HUDEP-2 (cell line): ENCODE results near the gene GTF2IRD1.
"Not testable (repeated sequence)": the region's sequence is repeated elsewhere in the genome, so short reads cannot be mapped to it uniquely, and the experiment has no call there.

Experiments
- DNase-seq, 76 experiments: peaks; one replicate each; lab custom pipeline; 2025; ENCODE audit not compliant: unreplicated experiment in 76 of 76; lab: John Stamatoyannopoulos, UW

The GTF2IRD1 gene

DNA sequence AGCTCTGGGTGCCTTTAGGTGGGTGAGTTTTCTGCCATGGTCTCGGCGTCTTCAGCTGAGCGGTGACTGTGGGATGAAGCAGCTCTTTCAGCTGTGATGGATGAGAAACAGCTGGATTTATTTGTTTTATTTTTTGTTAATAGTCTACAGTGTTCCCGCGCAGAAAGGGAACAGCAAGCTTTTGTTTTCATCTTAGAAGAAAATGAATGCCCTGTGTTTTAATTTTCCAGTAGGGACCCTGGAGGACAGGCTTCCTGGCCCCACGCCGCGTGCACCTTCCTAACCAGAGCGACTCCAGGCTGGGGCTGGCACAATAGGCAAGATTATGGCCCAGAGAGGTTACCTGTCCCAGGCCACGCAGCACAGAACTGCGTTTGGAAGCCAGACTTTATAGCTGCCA lies 57.6 kb downstream of the GTF2IRD1 start:
- no peak for DNase-seq

DNA sequence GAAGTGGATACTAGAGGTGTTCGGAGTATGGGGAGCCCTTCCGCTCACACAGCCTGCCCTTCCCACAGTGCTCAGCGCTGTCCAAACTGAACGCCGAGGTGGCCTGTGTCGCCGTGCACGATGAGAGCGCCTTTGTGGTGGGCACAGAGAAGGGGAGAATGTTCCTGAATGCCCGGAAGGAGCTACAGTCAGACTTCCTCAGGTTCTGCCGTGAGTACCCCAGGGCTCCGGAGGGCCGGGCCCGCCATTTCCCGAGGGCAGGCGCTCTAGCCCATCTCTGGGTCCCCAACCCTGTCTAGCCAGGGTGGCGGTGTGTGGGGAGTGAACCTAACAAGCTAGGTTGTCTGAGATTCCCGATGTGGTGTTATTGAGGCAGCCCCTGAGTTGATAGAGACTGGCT lies 59.1 kb downstream of the GTF2IRD1 start:
- DNase-seq, result no peak

DNA sequence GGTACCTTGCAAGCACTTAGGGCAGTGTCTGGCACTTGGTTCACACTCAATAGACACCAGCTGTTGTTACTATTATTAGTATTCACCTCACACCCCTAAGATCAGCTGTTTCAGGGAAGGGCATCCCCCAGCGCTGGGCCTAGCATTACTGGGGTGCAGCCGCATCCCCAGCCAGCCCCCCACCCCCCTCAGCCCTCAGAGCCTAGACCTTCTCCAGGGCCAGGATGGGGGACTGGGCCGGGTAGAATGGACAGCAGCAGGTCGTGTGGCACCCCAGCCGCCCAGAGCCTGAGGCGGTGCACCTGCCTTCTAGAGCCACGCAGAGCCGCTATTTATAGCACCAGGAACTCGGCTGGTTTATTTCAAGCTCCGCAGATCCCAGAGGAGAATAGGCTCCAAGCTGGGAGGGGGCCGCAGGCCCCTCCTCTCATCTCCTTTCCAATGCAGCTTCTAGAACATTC lies 60.5 kb downstream of the GTF2IRD1 start:
- no peak for DNase-seq

DNA sequence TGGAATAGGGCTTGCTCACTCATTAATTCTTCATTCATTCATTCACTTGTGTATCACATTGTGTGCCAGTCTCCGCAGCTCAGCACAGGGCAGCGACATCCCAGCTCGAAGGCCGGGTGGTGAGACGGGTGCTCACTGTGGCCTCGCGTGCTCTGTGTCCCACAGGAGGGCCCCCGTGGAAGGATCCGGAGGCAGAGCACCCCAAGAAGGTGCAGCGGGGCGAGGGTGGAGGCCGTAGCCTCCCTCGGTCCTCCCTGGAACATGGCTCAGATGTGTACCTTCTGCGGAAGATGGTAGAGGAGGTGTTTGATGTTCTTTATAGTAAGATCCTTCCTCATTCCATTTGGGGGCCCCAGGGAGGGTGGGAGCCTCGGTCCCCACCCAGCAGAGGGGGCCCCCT lies 61.6 kb downstream of the GTF2IRD1 start:
- no peak for DNase-seq

DNA sequence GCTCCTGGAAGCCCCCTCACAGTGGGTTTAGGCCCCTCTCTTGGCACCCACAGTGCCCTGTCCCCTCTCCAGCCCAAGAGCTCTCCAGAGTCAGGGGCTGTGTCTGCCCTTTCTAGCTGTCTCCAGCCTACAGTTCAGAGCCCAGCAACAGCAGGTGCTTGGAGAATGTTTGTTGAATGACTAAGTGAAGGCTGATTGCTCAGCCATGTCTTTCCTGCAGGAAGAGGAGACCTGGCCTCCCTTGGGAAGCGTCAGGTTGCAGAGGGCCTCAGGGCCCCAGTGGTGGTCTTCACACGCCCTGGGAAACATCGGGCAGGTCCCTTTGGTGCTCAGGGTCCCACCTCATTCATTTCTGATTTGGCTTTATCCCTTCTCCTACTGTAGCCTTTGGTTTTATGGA lies 62.5 kb downstream of the GTF2IRD1 start:
- no peak for DNase-seq

DNA sequence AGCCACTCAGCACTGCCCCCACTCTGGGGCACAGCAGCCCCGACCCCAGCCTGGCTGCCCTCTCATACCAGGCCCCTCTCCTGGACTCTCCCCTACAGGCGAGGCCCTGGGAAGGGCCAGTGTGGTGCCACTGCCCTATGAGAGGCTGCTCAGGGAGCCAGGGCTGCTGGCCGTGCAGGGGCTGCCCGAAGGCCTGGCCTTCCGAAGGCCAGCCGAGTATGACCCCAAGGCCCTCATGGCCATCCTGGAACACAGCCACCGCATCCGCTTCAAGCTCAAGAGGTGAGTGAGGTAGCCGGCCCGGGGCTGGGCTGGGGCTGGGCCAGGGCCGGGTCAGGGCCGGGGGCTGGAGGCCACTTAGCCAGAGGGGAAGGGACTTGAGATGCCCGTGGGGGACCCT lies 64.3 kb downstream of the GTF2IRD1 start:
- DNase-seq, result no peak

DNA sequence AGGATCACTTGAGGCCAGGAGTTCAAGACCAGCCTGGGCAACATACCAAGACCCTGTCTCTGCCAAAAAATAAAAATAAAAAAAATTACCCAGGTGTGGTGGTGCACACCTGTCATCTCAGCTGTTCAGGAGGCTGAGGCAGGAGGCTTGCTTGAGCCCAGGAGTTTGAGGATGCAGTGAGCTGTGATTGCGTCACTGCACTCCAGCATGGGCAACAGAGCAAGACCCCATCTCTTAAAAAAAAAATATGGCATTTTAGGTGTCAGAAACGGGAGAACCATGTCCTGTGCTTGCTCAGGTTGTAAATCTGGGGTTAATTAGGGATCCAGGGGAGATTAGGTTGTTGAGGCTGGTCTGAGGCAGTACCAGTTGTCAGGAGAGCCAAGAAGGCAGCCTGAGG lies 64.9 kb downstream of the GTF2IRD1 start:
- no peak for DNase-seq

DNA sequence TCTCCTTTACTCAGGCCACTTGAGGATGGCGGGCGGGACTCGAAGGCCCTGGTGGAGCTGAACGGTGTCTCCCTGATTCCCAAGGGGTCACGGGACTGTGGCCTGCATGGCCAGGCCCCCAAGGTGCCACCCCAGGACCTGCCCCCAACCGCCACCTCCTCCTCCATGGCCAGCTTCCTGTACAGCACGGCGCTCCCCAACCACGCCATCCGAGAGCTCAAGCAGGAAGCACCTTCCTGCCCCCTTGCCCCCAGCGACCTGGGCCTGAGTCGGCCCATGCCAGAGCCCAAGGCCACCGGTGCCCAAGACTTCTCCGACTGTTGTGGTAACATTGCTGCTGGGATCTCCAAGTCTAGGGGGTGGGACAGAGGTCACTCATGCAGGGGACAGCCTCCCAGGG lies 65.7 kb downstream of the GTF2IRD1 start:
- no peak for DNase-seq

DNA sequence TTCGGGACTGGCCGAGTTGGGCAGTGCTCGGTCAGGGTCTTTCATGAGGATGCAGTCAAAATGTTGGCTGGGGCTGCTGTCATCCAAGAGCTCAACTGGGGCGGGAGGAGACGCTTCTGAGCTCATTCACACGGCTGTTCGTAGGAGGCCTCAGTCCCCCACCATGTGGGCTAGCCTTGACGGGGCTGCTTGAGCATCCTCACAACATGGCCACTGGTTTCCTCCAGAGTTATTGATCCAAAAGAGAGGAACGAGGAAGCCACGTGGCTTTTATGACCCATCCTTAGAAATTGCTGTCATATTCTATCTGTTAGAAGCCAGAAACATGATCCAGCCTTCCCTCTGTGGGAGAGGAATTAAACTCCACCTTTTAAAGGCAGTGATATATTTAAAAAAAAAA lies 68.1 kb downstream of the GTF2IRD1 start:
- DNase-seq, result no peak

DNA sequence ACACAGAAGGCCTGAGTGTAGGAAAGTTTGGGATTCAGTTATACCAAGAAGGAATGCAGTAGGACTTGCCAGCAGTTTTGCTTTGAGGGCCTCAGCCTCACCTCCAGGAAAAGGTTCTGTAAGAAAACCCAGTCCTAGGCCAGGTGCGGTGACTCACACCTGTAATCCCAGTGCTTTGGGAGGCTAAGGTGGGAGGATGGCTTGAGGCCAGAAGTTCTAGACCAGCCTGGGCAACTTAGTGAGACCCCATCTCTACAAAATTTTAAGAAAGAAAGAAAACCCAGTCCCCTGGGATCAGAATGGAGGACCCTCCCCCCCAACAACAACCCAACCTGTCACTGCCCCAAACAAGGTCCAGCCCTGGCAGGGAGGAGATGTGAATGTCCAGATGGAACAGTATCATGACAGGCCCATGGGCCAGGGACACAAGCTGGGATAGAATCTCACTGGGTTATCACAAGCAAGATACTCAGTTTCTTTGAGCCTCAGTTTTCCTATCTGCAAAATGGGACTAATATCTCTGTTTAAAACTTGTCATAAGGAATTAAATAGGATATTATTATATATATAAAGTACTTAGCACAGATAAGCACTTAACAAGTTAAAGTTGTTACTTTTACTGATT lies 68.7 kb downstream of the GTF2IRD1 start:
- DNase-seq, result no peak

DNA sequence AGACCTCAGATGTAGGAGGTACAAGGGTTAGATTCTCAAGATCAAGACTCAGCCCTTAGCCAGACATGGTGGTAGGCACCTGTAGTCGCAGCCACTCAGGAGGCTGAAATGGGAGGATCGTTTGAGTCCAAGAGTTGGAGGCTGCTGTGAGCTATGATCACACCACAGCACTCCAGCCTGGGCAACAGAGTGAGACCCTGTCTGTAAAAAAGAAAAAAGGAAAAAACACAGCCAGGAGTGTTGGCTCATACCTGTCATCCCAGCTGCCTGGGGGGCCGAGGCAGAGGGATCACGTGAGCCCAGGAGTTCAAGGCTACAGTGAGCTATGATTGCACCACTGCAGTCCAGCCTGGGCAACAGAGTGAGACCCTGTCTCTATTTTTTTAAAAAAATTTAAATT lies 69.3 kb downstream of the GTF2IRD1 start:
- DNase-seq, result no peak

DNA sequence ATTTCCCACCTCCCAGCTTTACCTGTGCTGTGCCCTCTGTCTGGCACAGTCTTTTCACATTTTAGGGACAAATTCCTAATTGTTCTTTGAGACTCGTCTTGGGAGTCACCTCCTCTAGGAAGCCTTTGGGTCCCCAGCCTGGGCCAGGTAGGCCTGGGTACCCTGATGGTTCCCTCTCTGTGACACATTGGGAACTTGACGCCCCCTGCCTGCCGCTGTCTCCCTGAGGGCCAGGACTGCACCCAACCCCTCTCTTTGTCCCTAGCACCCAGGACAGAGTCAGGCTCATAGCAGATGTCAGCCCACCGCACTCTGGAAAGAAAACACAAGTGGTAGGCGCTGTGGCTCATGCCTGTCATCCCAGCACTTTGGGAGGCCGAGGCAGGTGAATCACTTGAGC lies 71.4 kb downstream of the GTF2IRD1 start:
- DNase-seq, result no peak

DNA sequence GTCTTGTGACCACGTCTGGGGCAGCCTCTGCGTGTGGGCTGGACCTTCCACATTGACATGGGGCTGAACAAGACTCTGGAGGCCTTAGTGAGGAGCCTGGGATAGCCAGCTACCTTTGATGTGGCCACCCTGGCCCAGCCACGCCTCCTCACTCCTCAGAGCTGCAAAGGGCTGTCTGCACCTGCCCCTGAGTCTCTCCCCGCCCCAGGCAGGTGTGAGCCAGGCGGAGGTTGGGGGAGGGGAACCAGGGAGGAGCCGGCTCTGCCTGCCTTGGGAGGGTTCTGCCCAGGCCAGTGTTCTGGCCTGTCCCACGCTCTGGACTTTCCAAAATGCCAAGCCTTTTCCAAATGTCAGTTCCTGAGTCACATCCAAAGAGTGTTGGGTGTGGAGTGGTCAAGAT lies 72.2 kb downstream of the GTF2IRD1 start:
- DNase-seq, result no peak

DNA sequence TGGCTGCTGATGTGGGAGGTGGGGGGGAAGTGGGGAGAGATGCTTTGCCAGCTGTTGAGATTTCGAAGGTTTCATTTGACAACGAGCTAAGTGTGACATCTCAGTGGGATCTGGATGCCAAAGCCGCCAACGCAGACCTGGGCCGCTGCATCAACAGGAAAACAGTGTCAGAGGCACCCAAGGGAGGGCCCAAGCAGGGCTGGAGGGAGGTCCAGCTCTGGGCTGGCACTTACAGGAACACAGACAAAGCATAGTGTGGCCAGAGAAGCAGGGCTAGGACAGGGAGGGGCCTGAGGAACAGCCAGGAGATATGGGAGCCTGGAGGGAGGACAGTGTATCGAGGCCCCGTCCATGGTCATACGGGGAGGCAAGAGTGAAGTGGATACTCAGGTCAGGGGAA lies 73.1 kb downstream of the GTF2IRD1 start:
- no peak for DNase-seq

DNA sequence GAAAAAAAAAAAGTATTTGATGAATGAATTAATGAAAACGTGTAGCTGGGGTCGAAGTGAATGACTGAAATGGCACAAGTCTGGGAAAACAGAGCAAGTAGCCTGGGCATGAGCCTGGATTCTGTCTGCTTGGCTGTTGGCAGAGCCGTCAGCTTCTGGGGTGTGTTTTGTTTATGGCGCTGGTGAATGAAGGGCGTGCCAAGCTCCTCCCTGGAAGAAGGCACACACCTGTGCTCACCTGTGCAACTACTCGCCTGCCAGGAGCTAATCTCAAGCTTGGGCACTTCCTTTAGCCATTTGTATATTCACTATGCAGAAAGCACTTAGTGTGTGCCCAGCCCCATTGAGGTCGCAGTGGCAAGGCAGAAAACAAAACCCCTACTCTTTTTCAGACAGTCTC lies 74.1 kb downstream of the GTF2IRD1 start:
- no peak for DNase-seq

DNA sequence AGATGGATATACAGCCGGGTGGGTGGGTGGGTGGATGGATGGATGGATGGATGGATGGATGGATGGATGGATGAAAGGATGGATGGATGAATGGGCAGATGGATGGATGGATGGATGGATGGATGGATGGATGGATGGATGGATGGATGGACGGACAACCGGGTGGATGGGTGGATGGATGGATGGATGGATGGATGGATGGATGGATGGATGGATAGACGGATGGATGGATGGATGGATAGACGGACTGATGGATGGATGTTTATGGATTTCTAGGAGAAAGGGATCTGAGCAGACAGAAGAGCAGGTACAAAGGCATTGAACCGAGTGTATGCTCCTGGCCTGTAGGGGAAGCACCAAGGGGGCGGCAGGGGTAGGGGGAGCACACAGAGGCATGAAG lies 75.1 kb downstream of the GTF2IRD1 start:
- not testable (repeated sequence) for DNase-seq

DNA sequence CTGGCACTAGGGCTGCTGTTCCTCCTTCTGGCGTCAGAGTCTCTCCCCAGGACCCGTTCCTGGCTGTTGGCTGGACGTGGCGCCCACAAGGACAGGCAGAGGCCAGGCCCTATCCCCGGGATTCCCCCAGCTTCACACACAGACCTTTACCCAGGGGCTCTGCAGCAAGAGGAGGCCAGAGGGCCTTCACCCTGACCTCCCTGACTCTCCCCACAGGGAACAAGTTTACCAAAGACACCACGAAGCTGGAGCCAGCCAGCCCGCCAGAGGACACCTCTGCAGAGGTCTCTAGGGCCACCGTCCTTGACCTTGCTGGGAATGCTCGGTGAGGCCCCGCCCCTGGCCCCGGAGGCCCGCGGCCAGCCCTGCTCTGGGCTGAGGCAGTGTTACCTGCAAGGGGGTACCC lies 82.2 kb downstream of the GTF2IRD1 start:
- DNase-seq, result no peak

DNA sequence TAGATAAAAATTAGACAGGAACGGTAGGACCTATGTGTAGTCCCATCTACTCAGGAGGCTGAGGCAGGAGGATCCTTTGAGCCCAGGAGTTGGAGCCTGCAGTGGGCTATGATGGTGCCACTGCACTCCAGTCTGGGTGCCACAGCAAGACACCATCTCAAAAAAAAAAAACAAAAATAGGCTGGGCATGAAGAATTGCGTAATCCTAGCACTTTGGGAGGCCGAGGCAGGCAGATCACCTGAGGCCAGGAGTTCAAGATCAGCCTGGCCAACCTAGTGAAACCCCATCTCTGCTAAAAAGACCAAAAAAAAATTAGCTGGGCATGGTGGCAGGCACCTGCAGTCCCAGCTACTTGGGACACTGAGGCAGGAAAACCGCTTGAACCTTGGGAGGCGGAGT lies 88.2 kb downstream of the GTF2IRD1 start:
- DNase-seq, result not testable (repeated sequence)

DNA sequence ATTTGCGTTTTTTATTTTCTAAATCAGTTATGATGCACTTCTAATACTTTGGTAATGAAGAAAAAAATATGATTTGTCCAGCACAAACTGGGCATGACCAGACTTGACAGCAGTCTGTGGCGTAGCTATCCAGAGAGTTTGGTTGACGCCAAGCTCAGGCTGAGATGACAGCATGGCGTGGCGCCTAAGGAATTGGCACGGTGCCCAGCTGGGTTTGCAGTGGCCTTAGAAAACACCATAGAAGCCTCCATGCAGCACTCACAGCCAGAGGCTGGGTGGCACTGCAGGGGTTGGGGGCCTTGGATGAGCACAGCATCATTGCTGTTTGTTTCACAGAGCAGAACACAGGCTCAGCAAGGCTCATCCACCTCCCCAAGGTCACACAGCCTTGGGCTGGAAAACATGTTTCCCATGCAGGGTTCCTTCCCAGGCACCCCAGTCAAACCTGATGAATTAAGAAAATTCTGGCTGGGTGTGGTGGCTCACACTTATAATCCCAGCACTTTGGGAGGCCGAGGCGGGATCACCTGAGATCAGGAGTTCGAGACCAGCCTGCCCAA lies 88.9 kb downstream of the GTF2IRD1 start:
- peak in 29 of 76 experiments; percentile 3 to 45 (median 14) for DNase-seq

DNA sequence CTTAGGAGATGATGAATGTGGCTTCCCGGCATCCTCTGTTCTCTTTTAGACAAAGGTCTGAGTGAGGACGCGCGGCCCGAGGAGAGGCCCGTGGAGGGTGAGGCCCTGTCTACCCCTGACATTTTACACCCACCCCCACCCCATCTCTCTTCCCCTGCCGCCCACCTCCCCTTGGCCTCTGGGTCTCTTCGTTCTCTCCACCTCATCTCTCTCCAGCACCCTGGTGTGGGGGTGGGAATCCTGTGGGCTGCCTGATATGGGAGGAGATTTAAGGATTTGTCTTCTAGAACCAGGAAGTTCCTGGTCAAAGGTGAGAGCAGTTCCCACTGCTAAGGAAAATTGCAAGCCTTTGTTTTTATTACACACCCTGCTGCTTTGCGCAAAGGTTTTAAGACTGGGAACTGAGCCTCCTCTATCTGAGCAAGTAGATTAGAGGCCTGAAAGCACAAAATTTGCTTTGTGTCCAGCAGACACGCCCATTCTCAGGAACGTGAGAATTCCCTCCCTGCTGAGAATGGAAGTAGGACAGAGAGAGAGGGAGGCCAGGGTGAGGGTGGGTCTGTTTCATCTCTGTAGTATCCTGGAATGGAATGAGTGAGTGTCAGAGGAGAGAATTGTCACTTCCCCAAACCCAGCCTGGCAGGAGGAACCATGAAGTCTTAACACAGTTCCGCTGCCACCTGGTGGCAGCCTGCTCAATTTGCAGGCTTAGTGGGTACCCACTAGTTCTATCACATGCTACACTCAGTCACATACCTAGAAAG lies 91.2 kb downstream of the GTF2IRD1 start:
- peak in 48 of 76 experiments; percentile 3 to 66 (median 27) for DNase-seq

DNA sequence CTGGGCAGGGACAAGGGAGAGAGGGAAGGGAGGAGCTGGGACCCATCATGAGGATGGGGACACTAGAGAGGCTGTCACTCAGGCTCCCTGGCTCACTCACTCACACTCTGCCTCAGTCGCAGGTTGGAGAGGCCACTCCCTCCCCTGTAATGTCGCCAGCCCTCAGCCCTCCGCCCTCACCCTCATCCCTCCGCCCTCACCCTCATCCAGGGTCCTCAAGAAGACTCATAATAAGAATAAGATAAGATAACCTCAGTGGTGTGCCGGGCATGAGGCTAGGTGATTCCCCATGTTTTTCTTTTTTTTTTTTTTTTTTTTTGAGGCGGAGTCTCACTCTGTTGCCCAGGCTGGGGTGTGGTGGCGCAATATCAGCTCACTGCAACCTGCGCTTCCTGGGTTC lies 92.2 kb downstream of the GTF2IRD1 start:
- peak in 3 of 76 experiments; percentile 3 to 27 (median 11) for DNase-seq

DNA sequence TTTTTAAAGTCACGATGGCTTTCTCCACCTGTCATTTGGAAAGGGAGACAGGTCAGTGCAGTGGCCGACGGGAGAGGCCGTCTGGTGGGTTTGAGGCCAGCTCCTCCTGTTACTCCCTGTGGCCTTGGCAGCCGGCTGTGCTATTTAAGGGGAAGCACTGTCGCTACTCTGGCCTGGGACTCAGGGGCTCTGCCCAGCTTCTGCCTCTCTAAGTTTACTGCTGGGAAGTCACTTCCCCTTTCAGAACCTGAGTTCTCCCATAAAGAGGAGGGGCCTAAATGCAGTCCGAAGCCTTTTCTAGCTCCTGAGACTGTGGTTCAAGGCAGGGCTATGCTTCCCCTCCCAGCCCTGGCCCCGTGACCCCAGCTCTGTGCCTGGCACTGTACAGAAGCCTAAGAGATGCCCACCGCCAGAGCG lies 99.9 kb downstream of the GTF2IRD1 start:
- DNase-seq, result not testable (repeated sequence)
